HG02884 (cell line): Measurements from ENCODE around the gene PLEKHG3.
"Not testable (repeated sequence)": the region's sequence is repeated elsewhere in the genome, so short reads cannot be mapped to it uniquely, and the experiment has no call there.

Source experiments
- ATAC-seq: cut with Tn5 transposase; IDR thresholded peaks from one replicate; pipeline ENCODE4 v1.9.1; 2021; ENCODE audit warnings: mild to moderate bottlenecking, moderate library complexity; ENCODE audit not compliant: unreplicated experiment

PLEKHG3 gene

DNA sequence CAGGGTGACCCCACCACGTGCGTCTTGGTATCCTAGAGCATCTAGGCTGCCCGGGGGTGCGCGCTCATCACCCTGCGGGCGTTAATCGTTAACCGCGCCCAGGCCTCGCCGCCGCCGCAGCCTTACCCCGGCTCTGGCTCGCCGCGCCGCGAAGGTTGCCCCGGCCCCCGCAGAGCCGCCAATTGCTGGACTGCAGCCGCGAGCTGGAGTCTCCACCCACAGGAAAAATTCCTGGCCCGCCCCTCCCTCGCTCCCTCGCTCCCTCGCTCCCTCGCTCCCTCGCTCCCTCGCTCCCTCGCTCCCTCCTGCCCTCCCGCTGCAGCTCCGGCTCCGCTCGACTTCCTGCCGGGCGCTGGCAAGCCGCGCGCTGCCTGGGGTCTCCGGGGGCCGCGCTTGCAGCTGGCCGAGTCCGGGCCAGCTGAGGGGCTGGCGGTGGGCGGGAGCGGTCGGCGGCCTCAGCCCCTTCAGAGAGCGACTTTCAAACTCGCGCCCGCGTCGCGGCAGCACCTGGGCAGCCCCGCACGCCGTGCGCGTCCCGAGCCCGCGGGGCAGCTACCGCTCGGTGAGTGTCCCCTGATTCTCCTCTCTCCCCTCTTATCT, at the start of gene PLEKHG3:
PLEKHG3 (plus strand) TSS at position 282 of the 600 bp plus-strand sequence. CDS start 23,208 bp downstream, outside the sequence.
- ATAC-seq, result no peak

- no peak for ATAC-seq
Measured at GRCh38 chr14:64654901-64655300, 49.3 kb upstream of the PLEKHG3 start.

DNA sequence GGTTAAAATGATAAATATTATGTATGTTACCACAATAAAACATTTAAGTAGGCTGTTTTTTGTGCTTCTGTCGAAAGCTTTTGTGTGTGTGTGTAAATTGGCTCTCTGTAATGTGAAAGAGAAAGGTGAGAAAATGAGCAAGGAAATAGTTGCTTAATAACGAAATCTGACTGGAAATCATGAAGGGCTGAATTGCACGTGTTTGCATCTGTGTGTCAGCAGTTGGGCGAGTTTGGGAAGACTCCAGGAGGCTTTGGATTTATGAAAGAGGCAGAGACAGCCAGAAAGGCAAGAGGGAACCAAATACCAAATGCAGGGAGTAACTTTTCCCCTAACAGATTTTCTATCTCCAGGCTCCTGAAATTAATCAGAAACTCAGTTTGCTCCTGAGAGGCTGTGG, 47.2 kb upstream of the PLEKHG3 start:
- ATAC-seq, result no peak

- ATAC-seq, result no peak
Measured at GRCh38 chr14:64658201-64658600, 46.0 kb upstream of the PLEKHG3 start.

GRCh38 chr14:64658700-64659264, 45.4 kb upstream of the PLEKHG3 start:
- ATAC-seq, result not testable (repeated sequence)

DNA sequence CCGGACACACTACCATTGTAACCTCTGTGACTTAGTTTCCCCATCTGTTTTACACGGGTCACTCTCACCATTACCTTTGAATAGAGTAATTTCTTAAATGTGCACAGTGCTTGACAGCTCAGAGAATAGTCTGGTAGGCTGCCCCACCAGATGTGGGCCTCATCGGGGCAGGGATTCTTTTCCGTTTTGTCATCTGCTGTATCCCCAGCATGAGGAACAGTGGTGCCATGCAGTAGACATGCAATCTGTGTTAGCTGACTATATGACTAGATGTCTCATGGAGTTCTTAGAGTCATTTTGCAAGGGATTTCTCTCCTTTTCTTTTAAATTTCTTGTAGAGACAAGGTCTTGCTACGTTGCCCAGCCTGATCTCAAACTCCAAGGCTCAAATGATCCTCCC, 44.9 kb upstream of the PLEKHG3 start:
- ATAC-seq, result no peak

- ATAC-seq, result no peak
Measured at GRCh38 chr14:64663174-64663573, 41.0 kb upstream of the PLEKHG3 start.

DNA sequence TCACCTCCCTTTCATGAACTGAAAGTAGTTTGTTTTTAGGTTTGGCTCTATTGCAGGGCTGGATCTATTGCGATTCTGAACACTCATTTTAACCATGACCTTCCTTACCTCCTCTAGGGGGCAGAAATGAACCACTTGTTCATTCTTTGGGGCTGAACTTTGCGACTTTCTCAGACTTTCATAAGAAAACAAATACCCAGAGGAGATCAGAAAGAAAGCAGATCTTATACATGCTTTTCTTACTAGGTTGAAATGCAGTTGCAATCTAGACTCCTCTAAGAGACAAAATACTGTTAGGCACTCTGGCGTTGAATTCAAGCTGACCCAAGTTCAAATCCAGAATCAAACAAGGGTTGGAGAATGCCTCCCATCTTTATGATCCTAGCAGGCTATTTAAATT, 32.6 kb upstream of the PLEKHG3 start:
- ATAC-seq, result no peak

DNA sequence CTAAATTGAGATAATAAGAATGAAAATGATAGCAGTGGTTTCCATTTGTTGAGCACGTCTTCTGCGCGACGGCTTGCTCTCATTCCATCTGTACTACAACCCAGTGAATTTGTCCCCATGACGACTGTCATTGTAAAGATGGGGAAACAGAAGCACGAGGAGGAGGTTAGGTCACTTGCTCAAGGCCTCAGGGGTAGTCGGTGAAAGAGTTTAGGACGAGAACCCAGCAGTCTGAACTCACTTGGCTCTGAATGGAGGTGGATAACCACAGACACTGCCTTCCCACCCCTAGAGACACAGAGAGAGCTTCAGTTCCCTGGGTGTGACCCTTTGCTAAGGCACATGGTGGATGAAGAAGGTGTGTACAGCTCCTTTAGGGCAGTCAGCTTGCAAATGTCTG, 30.9 kb upstream of the PLEKHG3 start:
- no peak for ATAC-seq

DNA sequence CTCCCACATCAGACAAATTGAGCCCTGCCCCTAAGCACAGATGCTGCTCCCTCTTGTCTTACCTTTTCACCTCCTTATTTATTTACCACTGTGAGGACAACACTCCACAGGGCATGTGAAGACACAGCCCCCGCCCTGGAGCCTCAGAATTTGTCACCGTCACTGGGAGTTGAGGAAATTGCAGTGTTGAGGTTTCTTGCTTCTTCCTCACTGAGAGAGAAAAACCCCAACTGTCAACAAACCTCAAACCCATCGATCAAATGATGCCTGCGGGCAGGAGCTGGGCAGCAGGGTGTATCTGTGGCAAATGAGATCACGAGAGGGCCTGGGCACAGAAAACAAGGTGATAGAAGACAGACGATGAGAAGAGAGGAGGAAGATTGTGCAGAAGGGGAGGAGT, 30.5 kb upstream of the PLEKHG3 start:
- no peak for ATAC-seq

DNA sequence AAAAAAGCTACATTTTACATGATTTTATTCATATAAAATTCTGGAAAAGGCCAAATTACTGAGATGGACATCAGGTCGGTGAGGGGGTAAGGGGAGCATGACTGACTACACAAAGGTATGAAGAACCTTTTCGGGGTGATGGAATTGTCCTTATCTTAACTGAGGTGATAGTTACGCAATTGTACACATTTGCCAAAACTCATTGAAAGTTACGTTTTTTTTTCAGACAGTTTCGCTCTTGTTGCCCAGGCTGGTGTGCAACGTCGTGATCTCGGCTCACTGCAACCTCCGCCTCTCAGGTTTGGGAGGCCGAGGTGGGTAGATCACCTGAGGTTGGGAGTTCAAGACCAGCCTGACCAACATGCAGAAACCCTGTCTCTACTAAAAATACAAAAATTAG, 29.4 kb upstream of the PLEKHG3 start:
- ATAC-seq, result no peak

DNA sequence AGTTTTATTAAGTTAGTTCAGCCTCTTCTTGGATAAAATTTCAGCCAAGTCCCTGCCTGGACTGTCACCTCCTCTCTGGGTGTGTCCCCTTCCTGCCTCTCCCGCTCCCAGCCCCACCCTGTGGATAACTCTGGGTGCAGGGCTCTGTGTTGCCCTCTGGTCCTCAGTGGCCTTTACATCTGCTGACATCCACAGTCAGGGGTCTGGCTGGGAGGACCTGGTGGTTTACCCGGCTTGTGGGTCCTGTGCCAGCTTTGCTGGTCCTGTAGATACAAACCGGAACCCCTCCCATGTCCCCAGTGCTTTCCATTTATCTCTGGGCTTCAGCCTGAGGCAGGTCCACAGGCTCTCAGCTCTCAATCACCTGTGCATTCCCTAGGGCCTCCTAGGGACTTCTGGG, 28.9 kb upstream of the PLEKHG3 start:
- no peak for ATAC-seq

DNA sequence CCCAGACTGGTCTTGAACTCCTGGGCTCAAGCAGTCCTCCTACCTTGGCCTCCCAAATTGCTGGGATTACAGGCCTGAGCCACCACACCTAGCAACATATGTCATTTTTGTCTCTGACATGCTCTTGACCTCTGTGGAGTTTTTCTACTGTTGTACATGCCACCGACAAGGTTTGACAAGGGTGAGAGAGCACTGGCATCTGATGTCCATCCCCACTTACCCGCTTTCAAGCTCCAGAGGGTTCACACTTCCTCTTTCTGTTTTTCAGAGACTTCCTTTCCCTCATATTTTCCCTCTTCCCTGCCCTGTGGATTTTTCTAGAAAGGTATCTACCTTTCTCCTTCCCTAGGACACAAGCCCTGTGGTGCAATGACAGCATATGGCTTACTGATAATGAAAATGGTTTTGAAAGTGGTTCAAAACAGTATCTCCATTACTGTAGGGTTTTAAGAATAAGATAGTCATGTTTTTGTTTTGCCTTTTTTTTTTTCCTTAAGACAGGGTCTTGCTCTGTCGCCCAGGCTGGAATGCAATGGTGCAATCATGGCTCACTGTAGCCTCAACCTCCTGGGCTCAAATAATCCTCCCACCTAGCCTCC, 27.7 kb upstream of the PLEKHG3 start:
- ATAC-seq, result no peak

GRCh38 chr14:64680013-64680713, 24.1 kb upstream of the PLEKHG3 start:
- ATAC-seq, result no peak

- no peak for ATAC-seq
Measured at GRCh38 chr14:64680714-64681065, 23.5 kb upstream of the PLEKHG3 start.

GRCh38 chr14:64681796-64682710, 22.2 kb upstream of the PLEKHG3 start:
- no peak for ATAC-seq

DNA sequence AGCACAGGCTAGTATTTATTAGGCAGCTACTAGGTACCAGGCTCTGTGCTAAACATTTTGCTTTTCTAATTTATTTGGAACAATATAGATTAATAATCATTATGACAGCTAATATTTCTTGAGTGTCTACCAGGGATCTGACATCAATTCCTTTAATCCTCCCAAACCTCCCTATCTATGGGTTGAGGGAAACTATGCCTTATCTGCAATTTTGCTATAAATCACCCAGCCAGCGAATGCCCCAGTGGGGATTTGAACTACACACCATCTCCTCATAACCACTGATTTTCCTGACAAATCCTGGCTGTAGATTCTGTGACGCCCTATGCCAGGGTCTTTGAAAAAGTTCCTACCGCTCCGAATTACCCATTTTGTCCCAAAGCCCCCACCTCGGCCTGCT, 21.4 kb upstream of the PLEKHG3 start:
- no peak for ATAC-seq

DNA sequence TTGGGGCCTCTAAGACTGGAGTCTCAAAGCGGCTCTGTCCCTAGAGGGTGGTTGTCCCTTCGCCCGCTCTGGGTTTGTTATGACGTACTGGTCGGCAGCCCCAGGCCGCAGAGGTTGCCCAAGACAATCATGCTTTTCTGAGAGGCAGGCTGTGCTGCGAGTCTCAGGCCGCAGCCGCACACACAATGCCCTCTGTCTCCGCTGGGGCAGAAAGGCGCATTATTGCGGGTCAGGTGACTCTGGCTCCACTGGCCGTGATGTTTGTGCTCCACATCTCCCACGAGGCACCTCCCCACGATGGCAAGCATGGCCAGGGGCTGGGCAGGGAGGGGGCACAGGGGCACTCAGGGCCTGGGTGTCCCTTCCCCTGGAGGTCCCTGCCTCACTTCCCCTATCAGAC, 21.0 kb upstream of the PLEKHG3 start:
- ATAC-seq, result no peak

DNA sequence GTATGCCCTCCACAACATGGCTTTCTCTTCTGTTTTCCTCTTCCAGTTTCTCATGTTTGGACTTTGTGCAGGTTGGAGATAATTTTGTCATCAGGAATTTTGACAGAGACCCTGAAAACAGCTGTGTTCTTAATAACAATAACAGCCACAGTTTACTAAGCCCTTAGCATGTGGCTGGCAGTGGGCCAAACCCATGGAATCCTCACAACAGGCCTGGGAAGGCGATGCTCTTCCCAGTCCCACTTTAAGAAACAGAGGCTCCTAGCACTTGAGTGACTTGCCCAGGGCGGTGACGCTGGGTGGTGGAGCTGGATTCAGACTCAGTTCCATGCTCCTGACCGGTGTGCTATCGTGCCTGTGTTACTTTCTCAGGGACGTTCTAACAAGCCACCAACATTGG, 20.1 kb upstream of the PLEKHG3 start:
- ATAC-seq, result no peak

- ATAC-seq, result no peak
Measured at GRCh38 chr14:64685371-64686281, 18.6 kb upstream of the PLEKHG3 start.
